Activated naive CD4-positive, alpha-beta T cell treated with anti-CD3 and anti-CD28 coated beads, Interleukin-2, amount 50 U/mL, for 16 hours (primary cell): ENCODE data around the gene FGF8.

ENCODE experiments used
- DNase-seq: peaks from one replicate; pipeline ENCODE4 v3.0.0-alpha.2; 2020

The FGF8 gene

DNA sequence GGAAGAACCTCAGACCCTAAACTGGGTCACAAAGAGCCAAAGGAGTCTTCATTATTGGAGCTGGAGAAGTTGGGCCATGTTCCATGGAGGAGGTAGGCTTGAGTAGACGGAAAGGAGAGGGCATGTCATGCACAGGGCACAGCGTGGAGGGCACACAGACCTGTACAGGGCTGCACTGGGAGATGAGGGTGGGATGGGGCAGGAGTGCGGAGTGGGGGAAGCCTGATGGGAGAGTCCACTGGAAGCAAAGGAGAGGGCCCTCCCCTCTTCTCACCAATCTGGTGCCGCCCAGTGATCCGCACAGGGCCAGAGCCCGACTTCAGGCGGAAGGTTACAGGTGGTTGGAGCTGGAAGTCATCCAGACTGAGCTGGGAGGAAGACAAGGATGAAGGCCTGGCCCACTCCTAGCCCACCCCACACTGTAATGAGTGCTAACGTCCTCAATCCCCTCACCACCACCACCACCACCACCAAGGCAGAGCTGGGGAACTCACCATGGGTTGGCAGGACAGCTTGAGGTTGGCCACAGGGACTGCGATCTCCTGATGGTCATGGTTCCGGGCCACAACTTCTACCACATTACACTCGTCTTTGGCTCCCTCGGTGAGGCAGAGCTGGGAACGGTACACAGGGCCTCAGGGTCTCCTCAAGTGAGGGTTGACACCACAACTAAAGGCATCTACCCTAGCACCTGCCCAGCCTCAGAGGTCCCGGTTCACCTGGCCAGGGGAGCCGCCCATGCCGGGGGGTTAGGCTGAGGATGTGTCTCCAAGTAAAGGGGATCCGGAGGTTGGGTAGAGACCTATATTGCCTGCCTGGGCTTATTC lies 6.3 kb upstream of the FGF8 start:
- no peak for DNase-seq

DNA sequence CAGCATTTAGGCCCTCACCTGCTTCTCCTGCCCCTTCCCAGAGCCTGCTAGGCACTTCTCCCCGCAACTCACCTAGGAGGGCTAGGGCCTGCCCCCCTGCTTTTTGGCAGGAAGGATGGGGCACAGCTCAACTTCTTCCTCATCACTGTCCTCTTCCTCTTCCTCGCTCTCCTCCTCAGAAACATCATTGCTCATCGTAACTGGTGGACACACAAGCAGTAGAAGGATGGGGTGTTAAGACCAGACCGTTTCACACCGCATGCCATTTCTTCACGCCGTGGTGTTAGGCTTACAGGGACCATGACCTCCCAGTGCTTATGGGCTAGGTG lies 5.7 kb upstream of the FGF8 start:
- no peak for DNase-seq

DNA sequence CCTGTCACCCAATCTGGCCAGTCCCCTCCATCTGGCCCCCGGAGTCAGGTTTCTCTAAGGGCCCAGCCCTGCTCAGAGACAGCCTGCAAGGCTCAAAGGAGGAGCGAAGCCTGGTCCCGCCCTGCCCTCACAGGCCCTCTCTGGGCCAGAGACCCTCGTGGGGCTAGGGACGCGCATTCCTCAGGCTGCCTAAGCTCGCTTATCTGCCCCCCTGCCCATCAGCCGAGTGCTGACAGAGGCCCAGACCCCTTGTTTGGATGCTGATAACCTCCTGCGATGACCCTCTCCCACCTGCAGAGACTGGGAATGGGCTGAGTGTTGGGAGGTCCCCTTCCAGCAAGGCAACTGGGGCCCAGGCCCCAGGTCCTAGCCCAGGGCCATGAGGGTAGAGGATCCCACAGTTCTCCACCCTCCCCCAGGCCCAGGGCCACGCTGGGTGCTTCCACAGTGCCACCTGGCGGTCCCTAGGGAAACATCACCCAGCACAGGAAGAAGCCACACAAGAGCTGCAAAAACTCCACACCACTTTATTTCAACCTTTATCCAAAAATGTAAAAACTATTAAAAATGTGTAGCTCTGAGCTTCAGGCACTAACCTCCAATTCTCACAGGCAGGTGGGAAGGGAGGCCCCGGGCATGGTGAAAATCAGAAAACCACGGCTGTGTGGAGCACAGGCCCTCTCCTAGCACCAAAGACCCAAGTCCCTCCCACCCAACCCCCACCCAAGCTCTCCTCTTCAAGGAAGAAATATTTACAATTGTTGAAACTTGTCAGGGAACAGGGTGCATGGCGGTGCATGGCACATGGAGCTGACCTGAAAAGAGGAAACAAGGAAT lies 5.1 kb upstream of the FGF8 start:
- peak; percentile 78 for DNase-seq

DNA sequence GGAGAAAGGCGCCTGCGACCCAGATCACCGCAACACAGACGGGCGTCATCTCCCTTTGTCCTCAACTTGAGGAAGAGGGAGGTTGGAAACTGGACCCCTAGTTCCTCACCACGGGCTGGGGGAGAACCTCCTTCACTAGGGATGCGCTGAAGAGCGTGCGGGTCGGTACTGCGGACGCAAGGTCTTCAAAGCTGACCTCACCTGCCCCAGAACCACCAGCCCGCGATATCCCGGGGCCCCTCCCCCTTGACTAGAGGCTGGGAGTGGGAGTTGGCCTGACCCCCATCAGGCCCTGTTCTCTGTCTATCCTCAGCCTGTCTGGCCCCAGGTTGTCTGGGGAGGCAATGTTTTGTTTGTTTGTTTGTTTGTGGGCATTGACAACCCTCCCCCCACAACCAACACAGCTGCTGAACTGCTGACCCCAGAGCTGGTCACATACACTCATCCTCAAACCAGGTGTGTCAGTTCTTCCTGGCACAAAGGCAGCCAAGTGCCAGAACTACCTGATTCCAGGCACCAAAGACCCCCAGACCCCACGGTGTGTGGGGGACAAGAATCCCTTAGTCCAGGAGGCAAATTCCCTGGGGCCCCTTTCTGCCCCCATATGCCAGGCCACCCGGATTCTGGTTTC lies 4.4 kb upstream of the FGF8 start:
- no peak for DNase-seq

DNA sequence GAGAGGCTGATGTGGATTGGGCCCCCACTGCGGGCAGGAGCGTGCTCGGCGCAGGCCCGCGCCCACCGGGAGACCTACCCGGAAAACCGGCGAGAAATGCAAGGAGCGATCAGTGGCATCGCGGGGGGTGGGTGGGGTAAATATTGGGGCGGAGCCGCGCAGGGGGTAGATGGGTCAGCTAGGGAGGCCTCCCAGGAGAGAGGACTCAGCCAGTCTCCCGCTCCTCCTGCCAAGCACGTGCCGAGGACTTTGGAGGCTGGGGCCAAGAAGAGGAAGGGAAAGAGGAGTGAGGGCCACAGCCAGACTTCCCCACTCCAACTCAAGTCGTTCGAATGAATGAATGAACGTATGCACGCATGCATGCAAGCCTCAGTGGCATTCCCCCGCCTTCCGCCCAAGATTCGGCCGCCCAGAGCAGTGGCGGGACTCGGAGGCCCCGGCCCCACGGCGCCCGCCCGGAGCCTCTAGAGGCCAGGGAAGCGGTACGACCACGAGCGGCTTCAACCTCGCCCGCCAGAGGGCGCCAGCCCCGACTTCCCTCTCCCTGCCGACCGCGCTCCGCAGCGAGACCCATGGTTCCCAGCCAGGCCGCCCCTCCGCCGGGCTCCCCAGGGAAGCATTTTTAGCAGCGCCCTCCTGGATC lies 3.8 kb upstream of the FGF8 start:
- peak; percentile 86 for DNase-seq

DNA sequence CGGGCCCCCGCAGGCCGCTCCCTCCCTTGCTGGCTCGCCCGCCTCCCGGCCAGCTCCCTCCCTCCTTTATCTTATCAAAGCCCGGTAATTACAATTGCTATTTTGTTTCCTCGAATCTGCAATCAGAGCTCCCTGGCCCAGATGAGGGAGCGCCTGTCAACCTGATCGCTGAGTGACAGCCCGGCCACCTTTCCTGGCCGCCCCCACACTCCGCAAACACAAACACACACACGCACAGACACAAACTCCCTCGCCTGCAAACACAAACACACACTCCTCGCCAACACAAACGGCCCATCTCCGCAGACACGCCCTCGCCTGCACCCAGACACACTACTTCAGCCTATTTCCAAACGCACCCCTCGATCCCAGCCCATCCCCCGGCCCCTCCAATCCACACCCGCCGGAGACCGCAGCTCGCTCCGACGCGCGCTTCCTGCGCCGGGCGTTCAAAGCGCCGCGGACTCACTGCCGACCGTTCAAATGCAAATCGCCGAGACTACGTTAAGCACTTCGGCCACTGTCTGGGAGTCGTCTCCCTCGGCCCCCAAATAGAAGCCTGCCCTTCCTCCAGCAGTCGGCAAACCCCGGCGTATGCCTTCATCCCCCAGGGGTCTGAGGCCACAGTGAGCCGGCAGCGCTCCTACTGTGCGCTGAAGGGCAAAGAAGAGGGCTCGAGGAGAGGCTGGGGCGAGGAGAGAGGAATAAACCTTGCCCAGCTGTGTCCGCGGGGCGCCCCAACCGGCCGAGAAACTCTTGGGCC lies 3.0 kb upstream of the FGF8 start:
- no peak for DNase-seq

DNA sequence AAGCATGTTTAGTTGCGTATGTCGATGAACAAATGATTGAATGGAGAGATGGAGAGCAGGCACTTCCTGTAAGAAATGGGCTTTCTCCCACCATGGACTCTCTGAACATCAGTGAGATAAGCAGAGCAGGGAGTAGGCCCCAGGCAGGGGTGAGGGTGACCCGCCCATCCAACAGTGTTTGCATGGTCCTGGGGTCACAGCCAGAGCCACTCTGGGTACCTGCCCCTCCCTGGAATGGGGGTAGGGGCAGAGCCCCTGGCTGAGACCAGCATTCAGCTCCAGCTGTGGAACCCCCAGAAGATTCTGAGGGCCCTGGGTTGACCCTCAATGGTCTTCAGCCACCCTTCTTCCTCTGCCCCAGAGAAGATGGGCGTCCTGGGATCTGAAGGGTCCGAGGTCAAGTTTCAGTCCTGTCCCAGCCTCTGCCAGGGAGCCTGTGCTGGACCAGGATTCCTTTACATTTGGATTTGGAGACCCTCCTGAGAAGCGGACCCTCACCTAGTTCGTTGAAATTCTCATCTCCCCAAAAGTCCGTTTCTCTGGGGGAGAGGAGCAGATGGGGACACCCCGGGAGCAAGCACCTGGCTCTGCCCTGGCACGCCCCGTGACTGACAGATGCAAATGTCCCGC lies 2.4 kb upstream of the FGF8 start:
- DNase-seq, result no peak

DNA sequence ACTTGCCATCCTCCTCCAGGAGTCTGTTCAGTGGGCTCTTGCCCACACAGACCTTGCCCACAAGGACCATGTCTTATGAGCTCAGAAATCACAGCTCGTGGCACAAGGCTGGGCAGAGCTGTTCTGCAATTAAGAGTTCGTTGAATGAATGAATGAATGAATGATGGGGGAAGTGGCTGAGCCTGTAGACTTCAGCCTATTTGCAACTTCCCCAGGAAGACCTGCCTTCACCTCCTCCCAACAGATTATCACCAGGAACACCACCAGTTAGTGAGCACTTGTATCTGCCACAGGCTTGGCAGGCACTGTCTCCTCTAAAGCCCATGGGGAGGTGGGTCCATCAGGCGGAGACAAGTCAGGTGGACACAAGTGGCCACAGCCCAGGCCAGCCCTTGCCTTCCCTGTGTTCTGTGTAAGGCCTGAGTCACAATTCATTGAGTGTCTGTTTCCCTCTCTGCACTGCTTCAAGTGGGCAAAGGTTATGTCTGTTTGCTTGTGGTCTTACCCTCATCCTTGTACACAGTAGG lies 1.8 kb upstream of the FGF8 start:
- DNase-seq, result no peak

DNA sequence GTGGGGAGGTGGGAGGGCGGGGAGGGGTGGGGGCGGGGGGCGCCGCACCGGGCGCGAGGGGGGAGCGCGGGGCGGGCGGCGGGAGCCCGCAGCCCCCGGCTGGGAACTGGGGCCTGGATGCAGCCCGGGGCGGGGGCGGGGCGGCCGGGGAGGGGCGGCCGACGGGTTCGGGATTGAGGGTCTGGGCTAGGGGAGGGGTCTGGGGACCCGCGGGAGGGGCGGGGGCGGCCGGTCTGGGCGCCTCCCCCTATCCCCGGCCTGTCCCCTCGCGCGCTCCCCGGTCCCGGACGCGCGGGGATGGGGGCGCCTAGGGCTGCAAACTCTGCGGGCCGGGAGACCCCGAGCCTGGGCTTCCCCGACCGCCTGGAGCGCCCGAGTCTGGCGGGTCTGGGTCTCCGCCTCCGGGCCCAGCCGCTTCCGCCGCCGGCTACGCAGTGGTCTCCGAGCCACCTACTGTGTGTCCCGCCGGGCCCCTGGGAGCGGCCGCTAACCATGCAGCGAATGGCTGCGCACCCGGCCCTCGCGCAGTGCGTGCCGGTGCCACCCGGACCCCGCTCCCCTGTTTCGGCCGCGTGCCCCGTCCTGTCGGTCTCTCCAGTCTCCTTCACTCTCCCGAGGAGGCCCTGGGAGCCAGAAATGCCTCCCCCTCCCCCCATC lies 375 bp upstream of the FGF8 start:
- DNase-seq, result no peak

DNA sequence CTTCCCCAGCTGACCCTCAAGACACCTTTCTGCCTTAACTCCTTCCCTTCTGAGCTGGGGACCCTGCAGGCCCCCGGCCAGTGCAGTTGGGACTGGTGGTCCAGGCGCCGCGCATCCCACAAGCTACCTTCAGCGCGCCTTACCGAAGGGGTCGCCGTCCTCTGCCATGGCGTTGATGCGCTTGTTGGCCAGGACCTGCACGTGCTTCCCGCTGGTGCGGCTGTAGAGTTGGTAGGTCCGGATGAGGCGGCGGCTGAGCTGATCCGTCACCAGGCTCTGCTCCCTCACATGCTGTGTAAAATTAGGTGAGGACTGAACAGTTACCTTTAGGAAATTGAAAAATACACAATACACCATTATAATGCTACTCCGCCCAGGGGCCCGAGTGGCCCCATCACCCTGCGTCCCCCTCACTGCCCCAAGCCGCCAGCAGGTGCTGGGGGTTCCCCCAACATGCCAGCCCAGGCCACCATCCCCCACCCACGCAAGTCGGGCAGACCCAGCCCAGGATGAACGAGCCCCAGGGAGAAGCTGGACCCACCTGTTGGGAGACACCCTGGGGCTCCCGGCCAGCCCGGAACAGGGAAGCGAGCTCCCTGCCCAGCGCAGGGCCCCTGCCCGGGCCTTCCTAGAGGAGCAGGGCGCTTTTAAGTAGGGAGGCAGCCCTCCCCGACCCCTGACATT lies 1.2 kb downstream of the FGF8 start:
- DNase-seq, result no peak

DNA sequence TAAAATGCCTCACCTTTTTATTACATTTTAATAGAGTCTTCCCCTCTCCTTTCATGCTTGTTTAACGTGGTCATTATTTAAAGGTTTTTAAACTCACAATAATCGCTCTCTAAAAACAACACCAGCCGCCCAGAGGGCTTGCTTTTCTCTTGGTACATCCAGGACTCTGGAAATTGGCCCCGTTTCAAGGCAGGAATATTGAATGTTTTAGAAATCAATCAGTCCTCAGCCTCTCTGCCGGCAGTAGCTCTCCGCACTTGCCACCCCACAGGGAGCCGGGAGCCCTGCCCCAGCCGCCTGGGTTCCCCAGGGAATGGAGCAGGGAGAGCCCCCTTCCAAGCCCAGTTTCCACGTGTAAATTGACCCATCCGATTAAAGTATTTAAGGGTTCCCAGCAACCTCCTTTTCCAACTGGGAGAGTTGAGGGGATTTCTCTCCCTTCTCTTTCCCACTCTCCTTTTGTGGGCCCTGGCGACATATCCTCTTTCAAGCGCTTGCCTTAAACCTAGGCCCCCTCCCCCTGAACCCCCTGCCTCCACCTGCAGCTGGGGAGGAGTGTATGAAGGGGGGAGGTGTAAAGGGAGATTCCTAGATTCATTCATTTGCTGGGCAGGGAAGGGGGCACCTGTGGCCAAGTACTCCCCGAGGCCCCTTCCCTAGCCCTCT lies 1.9 kb downstream of the FGF8 start:
- no peak for DNase-seq

DNA sequence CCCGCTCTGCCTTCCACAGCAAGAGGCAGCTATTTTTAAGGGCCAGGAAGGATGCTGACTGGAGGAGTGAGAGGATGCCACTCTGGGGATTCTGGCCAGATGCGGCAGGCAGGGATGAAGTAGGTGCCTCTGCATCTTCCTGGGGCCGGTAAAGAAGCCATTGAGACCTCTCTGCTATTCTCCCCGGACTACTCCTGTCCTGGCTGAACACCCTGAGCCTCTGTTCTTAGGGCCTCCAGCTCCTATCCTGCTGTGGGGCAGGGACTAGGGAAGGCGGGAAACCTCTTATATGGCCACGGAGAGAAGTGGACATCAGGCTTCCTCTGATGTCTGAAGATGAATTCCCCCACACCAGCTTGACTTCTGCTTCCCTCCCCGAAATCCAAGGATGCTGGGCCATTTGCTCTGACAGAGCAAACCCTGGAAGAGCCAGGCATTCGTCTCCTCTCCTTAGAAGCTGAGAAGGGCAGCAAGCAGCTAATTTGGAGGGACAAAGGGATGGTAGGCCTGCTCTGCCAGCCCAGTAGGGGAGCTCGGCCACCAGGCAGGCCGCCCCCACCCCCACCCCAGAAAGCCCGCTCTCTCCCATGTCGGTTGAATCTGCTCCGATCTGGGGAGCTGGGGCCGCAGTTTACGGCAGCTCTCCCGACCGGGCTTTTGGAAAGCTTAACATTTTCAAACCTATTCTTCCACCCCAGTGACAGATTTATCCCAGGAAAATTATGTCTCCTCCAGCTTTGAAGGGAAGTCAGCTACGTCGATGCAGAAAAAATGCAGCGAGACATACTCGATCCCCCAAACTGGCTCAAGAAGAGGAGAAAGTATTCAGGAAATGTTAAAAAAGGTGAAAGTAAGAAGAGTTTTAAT lies 2.8 kb downstream of the FGF8 start:
- DNase-seq, result no peak

DNA sequence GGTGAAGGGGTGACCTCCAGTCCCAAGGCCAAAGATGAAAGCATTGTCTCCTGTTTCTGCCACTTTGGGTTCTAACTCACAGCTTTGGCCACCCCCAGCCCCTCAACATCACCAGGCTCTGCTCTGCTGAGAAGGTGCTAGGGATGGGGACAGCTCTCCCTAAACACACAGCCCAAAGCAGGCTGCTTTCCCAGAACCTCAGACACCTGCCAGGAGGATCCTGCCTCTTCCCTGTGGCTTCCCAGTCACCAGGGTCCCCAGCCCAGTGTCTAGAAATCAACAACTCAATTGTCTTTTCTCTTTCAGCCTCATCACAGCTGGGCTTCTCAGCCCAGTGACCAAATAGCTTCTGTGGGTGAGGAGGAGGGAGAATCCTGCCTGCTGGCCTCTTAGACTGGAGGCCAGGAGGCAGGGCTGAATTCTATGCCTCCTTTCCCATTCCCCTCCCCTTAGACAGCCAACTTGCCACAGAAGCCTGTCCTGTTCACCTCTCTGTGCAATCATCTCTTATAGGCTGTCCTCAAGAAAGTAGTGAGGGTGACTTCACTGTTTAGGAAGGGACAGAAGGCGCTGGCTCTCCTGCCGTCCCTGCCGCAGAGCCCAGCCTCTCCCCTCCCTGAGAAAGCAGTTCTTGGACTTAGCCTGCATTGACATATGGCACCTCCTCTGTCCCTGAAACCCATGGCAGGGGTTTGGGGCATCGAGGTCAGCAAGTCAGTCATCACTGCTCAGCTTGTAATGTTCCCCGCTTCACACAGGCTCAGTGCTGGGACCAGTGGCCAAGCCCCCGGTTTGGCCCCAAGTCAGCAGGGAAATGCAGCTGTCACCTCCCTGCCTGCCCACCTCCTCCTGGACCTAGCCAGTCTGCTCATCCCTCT lies 3.7 kb downstream of the FGF8 start:
- no peak for DNase-seq

DNA sequence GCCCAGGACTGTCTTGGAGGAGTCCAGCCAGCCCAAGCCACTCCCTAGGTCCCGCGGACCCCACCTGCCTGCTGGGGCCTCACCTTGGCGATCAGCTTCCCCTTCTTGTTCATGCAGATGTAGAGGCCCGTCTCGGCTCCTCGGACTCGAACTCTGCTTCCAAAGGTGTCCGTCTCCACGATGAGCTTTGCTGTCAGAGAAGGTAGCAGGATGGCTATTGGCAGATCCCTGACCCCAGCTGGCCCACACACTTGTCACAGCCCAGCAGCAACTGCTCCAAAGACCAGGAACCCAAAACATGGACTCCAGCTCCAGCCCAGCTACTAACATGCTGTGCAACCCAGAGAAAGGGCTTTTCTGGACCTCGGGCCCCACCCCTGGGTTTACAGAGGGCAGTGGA lies 4.5 kb downstream of the FGF8 start:
- no peak for DNase-seq

DNA sequence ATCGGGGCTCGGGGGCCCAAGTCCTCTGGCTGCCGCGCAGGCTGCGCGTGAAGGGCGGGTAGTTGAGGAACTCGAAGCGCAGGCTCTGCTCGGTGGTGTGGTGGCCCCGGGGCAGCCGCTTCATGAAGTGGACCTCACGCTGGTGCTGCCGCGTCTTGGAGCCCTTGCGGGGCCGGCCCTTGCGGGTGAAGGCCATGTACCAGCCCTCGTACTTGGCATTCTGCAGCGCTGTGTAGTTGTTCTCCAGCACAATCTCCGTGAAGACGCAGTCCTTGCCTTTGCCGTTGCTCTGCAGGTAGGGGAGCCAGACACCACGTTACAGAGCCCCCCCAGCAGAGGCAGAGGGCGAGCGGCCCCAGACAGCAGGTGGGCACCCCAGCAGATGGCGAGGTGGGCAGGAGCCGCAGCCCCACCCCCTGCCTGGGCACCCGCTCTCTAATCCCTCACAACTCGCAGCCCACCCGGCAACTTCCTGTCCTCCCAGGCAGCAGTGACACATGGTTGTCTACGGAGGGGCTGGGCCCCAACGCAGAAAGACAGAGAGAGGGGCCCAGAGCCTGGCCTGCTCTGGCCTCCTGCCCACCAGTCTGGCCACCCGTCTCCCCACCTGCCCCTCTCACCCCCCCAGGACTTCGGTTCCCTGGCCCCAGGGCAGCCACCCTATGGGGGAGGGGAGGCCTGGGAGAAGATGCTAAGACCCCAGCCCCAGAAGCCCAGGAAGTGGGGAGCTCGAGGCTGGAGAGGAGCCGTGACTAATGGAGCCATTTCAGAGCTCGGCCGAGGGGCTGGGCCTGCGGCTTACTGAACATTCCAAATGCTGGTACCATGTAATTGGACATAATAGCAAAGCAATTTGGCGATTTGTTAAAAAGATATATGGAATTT lies 5.3 kb downstream of the FGF8 start:
- DNase-seq, result no peak

DNA sequence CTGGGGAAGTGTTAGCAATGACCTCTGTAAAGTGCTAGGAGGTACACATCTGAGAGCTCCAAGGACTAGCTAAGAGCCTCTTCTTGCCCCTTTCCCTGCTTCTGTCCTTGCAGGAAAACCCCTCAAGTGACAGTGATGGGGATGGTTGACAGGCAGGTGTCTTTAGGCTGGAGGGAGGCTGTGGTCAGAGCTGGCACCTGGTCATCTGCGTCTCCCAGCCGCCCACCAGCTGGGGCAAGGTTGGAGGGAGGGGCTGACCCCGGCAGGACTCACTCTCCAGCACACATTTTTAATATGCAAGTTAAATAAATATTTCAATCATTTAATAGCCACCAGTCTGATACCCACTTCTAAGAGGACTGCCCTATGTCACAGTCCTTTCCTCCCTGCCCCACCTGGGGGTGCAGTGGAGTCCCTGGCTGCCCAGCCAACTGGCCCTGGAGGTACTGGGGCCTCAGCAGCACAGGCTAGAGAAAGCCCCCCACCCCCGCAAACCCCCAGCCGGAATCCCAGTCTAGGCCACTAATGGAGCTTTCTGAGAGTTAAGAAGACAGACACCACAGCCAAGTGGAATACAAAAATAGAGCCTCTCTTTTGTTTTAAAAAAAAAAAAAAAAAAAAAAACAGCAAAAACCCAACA lies 6.3 kb downstream of the FGF8 start:
- DNase-seq, result no peak

DNA sequence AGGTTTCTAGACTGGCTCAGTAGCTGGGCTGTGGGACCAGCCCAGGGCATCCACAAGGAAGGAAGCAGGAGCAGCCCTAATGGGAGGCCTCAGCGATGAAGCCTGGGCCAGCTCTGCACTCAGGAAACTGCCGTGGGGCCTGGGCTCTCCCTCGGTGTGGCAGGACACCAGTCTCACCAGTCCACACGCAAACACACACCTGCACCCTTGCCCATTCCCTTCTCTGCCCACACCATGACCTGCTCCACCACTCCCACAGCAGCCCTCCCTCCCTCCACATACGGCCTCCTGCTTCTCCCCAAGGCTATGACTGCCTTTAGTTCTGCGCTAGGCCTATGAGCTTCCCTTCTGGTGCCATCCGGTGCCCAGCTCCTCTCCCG lies 7.1 kb downstream of the FGF8 start:
- no peak for DNase-seq
